ENCODE results near the gene ZBTB8A.

ZBTB8A gene

DNA sequence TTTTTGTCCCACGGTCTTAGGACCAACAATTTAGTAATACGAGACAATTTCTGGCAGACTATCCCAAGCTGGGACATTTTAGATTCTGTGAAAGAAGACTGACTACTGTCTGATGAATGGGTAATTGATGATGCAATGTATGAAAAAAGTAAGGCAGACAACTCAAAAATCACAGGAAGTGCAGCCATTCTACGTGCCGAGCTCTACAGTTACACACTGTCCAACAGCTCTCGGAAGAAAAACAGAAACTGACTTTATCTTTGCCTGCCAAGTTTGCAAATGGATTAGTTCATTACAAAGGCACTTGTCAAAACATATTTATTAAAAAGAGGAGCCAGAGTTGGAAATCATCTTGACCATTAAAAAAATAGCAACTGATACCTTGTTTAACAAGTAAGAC lies 43.1 kb upstream of the ZBTB8A start:
- no peak for DNase-seq (ENCODE audit: extremely low read depth, insufficient read length)
- Histone ChIP-seq H3K4me3 (replicated peaks; ENCODE audit: low read depth, low read length) (no peak overlapping the region), H3K27me3 (replicated peaks; ENCODE audit: control insufficient read depth, insufficient read depth, low read length) (no peaks in the 10 kb centered on the region), H3K36me3 (ENCODE audit: control insufficient read depth, insufficient read depth, low read length) (no peaks in the 10 kb centered on the region)
- TF ChIP-seq, protein P1, sequence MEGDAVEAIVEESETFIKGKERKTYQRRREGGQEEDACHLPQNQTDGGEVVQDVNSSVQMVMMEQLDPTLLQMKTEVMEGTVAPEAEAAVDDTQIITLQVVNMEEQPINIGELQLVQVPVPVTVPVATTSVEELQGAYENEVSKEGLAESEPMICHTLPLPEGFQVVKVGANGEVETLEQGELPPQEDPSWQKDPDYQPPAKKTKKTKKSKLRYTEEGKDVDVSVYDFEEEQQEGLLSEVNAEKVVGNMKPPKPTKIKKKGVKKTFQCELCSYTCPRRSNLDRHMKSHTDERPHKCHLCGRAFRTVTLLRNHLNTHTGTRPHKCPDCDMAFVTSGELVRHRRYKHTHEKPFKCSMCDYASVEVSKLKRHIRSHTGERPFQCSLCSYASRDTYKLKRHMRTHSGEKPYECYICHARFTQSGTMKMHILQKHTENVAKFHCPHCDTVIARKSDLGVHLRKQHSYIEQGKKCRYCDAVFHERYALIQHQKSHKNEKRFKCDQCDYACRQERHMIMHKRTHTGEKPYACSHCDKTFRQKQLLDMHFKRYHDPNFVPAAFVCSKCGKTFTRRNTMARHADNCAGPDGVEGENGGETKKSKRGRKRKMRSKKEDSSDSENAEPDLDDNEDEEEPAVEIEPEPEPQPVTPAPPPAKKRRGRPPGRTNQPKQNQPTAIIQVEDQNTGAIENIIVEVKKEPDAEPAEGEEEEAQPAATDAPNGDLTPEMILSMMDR (IDR thresholded peaks at IDR 0.05; ENCODE audit: insufficient read depth, low read length, poor library complexity, severe bottlenecking): no peak

DNA sequence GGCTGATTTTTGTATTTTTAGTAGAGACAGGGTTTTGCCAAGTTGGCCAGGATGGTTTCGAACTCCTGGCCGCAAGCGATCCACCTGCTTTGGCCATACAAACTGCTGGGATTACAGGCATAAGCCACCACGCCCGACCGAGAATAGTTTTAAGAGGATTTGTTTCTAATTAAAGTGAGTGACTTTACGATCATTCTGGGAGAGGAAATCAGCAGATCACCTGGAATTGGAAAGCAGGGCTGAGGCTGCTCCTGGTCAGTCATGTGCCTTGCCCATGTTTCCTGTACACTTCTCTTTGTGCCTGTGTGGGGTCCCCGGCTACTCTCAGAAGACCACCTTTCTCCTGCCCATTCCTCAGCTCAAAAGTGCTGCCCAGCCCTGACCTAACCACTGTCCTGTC lies 40.5 kb upstream of the ZBTB8A start:
- TF ChIP-seq, protein P1 (IDR thresholded peaks at IDR 0.05; ENCODE audit: insufficient read depth, low read length, poor library complexity, severe bottlenecking): no peak

DNA sequence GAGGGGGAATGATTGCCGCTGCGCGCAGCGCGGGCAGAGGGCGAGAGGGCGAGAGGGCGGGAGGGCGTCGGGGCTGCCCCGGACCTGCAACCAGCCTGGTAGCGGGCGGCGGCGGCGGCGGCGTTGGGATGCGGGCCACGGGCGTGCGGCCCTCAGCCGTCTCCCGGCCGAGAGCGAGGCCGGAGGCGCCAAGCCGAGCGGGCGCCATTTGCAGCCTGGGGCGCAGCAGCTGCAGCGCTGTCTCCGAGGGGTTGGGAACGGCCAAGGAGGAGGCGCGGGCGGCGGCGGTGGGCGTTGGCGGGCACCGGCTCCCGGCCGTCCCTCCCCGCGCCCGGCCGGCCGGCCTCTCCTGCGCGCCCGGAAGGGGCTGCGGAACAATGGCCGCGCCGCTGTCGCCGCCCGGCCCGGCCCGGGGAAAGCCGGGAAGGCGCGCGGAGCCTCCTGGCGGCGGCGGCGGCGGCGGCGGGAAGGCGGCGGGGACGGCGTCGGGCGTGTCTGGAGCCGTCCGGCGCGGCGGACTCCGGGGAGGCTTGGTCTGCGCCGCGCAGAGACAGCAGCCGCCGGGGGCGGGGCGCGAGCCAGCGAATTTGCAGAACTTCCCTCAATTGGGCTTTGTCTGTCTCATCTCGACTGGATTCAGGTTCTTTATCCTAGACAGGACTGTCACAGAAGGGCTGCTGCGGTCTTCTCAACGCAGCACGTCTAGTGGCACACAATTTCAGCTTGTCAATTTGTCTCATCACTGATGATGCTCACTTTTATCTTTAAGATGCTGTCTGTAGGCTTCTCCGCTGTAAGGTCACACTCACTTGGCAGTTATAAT lies 38.6 kb upstream of the ZBTB8A start:
- peak; percentile 63 for DNase-seq (ENCODE audit: extremely low read depth, insufficient read length)
- Histone ChIP-seq H3K36me3 (ENCODE audit: control insufficient read depth, insufficient read depth, low read length) (no peaks in the 10 kb centered on the region), H3K27me3 (replicated peaks; ENCODE audit: control insufficient read depth, insufficient read depth, low read length) (no peaks in the 10 kb centered on the region), H3K4me3 (replicated peaks; ENCODE audit: low read depth, low read length) (peak overlapping the region; percentile 63)
- TF ChIP-seq, protein P1 (IDR thresholded peaks at IDR 0.05; ENCODE audit: insufficient read depth, low read length, poor library complexity, severe bottlenecking): no peak

More for the DNA sequence above, 40.5 kb upstream of the ZBTB8A start:
- Histone ChIP-seq H3K4me3 (replicated peaks; ENCODE audit: low read depth, low read length) (no peak overlapping the region), H3K36me3 (ENCODE audit: control insufficient read depth, insufficient read depth, low read length) (no peaks in the 10 kb centered on the region), H3K27me3 (replicated peaks; ENCODE audit: control insufficient read depth, insufficient read depth, low read length) (no peaks in the 10 kb centered on the region)
- DNase-seq (ENCODE audit: extremely low read depth, insufficient read length): no peak

DNA sequence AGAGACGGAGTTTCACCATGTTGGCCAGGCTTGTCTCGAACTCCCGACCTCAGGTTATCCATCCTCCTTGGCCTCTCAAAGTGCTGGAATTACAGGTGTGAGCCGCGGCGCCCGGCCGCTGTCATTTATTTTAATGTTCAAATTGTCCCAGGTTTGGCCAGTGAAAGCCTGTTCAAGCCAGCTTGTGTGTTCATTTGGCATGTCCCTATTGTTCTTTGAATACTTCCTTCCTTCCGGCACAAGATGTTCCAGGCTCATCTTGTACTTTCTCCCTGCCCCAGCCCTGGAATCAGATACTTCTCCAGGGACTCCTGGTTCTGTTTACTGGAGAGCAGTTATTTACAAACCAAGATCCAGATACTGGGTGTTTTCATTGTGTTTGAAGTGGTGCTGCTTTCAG lies 37.4 kb upstream of the ZBTB8A start:
- Histone ChIP-seq H3K27me3 (replicated peaks; ENCODE audit: control insufficient read depth, insufficient read depth, low read length) (no peaks in the 10 kb centered on the region), H3K4me3 (replicated peaks; ENCODE audit: low read depth, low read length) (no peak overlapping the region), H3K36me3 (ENCODE audit: control insufficient read depth, insufficient read depth, low read length) (no peaks in the 10 kb centered on the region)
- no peak for DNase-seq (ENCODE audit: extremely low read depth, insufficient read length)
- TF ChIP-seq, protein P1 (IDR thresholded peaks at IDR 0.05; ENCODE audit: insufficient read depth, low read length, poor library complexity, severe bottlenecking): no peak

DNA sequence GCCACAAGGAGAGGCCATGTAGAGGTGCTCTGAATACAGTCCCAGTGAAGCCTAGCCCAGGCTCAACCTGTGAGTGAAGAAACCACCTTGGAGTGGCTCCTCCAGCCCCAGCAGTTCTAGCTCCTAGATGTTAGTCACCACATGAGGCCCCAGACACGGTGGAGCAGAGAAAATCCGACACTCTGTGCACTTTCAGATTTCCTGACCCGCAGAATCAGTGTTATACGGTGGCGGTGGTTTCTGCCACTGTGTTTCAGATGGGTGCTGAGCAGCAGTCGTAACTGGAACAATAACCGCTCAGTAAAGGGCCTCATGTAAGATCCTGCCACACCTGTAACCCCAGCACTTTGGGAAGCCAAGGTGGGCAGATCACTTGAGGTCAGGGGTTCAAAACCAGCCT lies 36.1 kb upstream of the ZBTB8A start:
- TF ChIP-seq, protein P1 (IDR thresholded peaks at IDR 0.05; ENCODE audit: insufficient read depth, low read length, poor library complexity, severe bottlenecking): no peak
- H3K27me3 ChIP-seq (replicated peaks; ENCODE audit: control insufficient read depth, insufficient read depth, low read length): no peaks in the 10 kb centered on the region; the same call in 1 of the 2 replicates
- no peaks in the 10 kb centered on the region for H3K36me3 ChIP-seq (ENCODE audit: control insufficient read depth, insufficient read depth, low read length)
- no peak for DNase-seq (ENCODE audit: extremely low read depth, insufficient read length)
- H3K4me3 ChIP-seq (replicated peaks; ENCODE audit: low read depth, low read length): no peak overlapping the region
